Left lung (tissue), 14 donors: ENCODE results near the gene TMEM167B. TPM values are rescaled to one million over a fixed set of nuclear protein-coding genes. Genes with fewer than 3 reads are reported as not detected.

Source experiments
- ATAC-seq: fragments of 200-7000 bp; cut with Tn5 transposase; one replicate; pipeline ENCODE4 v1.9.1; 2020; ENCODE audit warnings: moderate library complexity
- DNase-seq, 4 donors: peaks; one replicate each; pipeline ENCODE4 v3.0.0-alpha.2; 2013 to 2020
- H3K27ac ChIP-seq, 2 donors: fragments of 200-600 bp; sonication (generic) in 1 of 2; one replicate each; pipeline versions ENCODE4 v1.5.0 to v1.8.0; 2020 to 2021
- H3K27me3 ChIP-seq, 2 donors: fragments of 200-600 bp; sonication (generic) in 1 of 2; one replicate each; pipeline versions ENCODE4 v1.5.0 to v1.8.0; 2020 to 2021
- H3K36me3 ChIP-seq, 2 donors: fragments of 200-600 bp; sonication (generic) in 1 of 2; one replicate each; pipeline versions ENCODE4 v1.5.0 to v1.8.0; 2020 to 2021
- H3K4me1 ChIP-seq, 2 donors: fragments of 200-600 bp; one replicate each; pipeline ENCODE4 v1.8.0; 2021
- H3K4me3 ChIP-seq, 2 donors: fragments of 200-600 bp; sonication (generic) in 1 of 2; one replicate each; pipeline versions ENCODE4 v1.5.0 to v1.8.0; 2020 to 2021; ENCODE audit warnings: mild to moderate bottlenecking in 1 of 2
- H3K9me3 ChIP-seq, 2 donors: fragments of 200-600 bp; sonication (generic) in 1 of 2; one replicate each; pipeline versions ENCODE4 v1.5.0 to v1.8.0; 2020 to 2021
- CTCF ChIP-seq, 2 donors: fragments of 200-600 bp; sonication (generic) in 1 of 2; IDR thresholded peaks; one replicate each; pipeline versions ENCODE4 v1.5.0 to v1.8.0; 2021; ENCODE audit warnings: antibody characterized with exemption in 2 of 2
- intact Hi-C, 2 donors: fragments of 100-400 bp; cut with DNase I; formaldehyde crosslinking; loops; one replicate each; pipeline versions ENCODE4 v1.11.2 to v1.14.2; 2022
- long read RNA-seq, 12 donors: library from polyadenylated mRNA in 2 of 12; unstranded in 2 of 12; transcript quantifications; one replicate each; pipeline ENCODE4 v2.0.0 and lab custom pipeline, GENCODE V29; 2019 to 2026
- polyA plus RNA-seq, 6 donors: library from polyadenylated mRNA; unstranded; fragments of 120-200 nt; gene quantifications; one replicate each; pipeline ENCODE4 v1.2.1, GENCODE V29; 2013; ENCODE audit not compliant: insufficient read length in 6 of 6
- total RNA-seq, 2 donors: library from RNA; stranded (reverse); fragmentation: NEBNext Ultra II Directional; extraction: Animal tissue kit (Norgen Biotek cat#: 25700); gene quantifications; one replicate each; pipeline ENCODE4 v1.2.1, GENCODE V29; 2021
- donor health status: DM: no; HTN: yes; CAD: no.
- donor health status: DM: no; HTN: no; CAD: no.

TMEM167B gene
- total RNA-seq, result 10 to 100 TPM; 38.0 to 40.7 TPM
- polyA plus RNA-seq, result 10 to 100 TPM; 33.5 to 47.2 (median 43.2) TPM
- long read RNA-seq, donor 1, transcript TMEM167B-201 (3 exons, 3,730 nt), result major isoform, 11 of 13 reads
- long read RNA-seq, donor 1, partial matches to known transcripts, result 0 of 13 reads
- long read RNA-seq, donor 1, other reads (novel, unspliced or antisense), result 0 of 13 reads
- long read RNA-seq, donor 2, transcript TMEM167B-201 (3 exons, 3,730 nt), result major isoform, 13 of 13 reads
- long read RNA-seq, donor 2, partial matches to known transcripts, result 0 of 13 reads
- long read RNA-seq, donor 2, other reads (novel, unspliced or antisense), result 0 of 13 reads
- long read RNA-seq, donor 3, transcript TMEM167B-201 (3 exons, 3,730 nt), result major isoform, 8 of 10 reads
- long read RNA-seq, donor 3, partial matches to known transcripts, result 0 of 10 reads
- long read RNA-seq, donor 3, other reads (novel, unspliced or antisense), result 0 of 10 reads
- long read RNA-seq, donor 4, transcript TMEM167B-201 (3 exons, 3,730 nt), result major isoform, 7 of 8 reads
- long read RNA-seq, donor 4, partial matches to known transcripts, result 0 of 8 reads
- long read RNA-seq, donor 4, other reads (novel, unspliced or antisense), result 1 of 8 reads
- long read RNA-seq, donor 5, transcript TMEM167B-201 (3 exons, 3,730 nt), result major isoform, 14 of 18 reads
- long read RNA-seq, donor 5, partial matches to known transcripts, result 0 of 18 reads
- long read RNA-seq, donor 5, other reads (novel, unspliced or antisense), result 0 of 18 reads
- long read RNA-seq, donor 6, transcript TMEM167B-201 (3 exons, 3,730 nt), result major isoform, 11 of 23 reads
- long read RNA-seq, donor 6, partial matches to known transcripts, result 11 of 23 reads
- long read RNA-seq, donor 6, other reads (novel, unspliced or antisense), result 0 of 23 reads
- long read RNA-seq, donor 7, transcript TMEM167B-201 (3 exons, 3,730 nt), result major isoform, 12 of 13 reads
- long read RNA-seq, donor 7, partial matches to known transcripts, result 0 of 13 reads
- long read RNA-seq, donor 7, other reads (novel, unspliced or antisense), result 0 of 13 reads
- long read RNA-seq, donor 8, transcript TMEM167B-201 (3 exons, 3,730 nt), result major isoform, 11 of 13 reads
- long read RNA-seq, donor 8, partial matches to known transcripts, result 0 of 13 reads
- long read RNA-seq, donor 8, other reads (novel, unspliced or antisense), result 0 of 13 reads
- long read RNA-seq, donor 9, result 0 reads
- long read RNA-seq, donor 10, transcript TMEM167B-201 (3 exons, 3,730 nt), result major isoform, 12 of 13 reads
- long read RNA-seq, donor 10, partial matches to known transcripts, result 0 of 13 reads
- long read RNA-seq, donor 10, other reads (novel, unspliced or antisense), result 0 of 13 reads
- long read RNA-seq, donor 11, transcript TMEM167B-201 (3 exons, 3,730 nt), result major isoform, 20 of 47 reads
- long read RNA-seq, donor 11, transcript TMEM167B-202 (2 exons, 964 nt), result minor isoform, 5 of 47 reads
- long read RNA-seq, donor 11, partial matches to known transcripts, result 22 of 47 reads
- long read RNA-seq, donor 11, other reads (novel, unspliced or antisense), result 0 of 47 reads
- long read RNA-seq, donor 12, transcript TMEM167B-201 (3 exons, 3,730 nt), result major isoform, 12 of 13 reads
- long read RNA-seq, donor 12, partial matches to known transcripts, result 0 of 13 reads
- long read RNA-seq, donor 12, other reads (novel, unspliced or antisense), result 0 of 13 reads

- H3K4me1 ChIP-seq, result peaks cover 0 to 55% of the 10 kb centered on the region in 2 donors
- H3K36me3 ChIP-seq, result peaks cover 0 to 25% of the 10 kb centered on the region in 2 donors
- H3K9me3 ChIP-seq, result no peaks in the 10 kb centered on the region
- no peaks in the 10 kb centered on the region for H3K27me3 ChIP-seq
- DNase-seq (peak; percentile 90 to 96 (median 95)), ATAC-seq (peak; percentile 96)
- peak within 1 kb of the TSS; percentile 96 to 99 for H3K27ac ChIP-seq
- peak within 1 kb of the TSS; percentile 74 to 90 for H3K4me3 ChIP-seq
- TF ChIP-seq CTCF (IDR thresholded peaks at IDR 0.05), result no peak
- intact Hi-C loops, result no loop called here
These were observed at the start of gene TMEM167B for GRCh38 chr1:109090196-109091077. TMEM167B (plus strand) TSS chr1:109090764; CDS start chr1:109090873, 109 bp downstream.

- Histone ChIP-seq H3K36me3 (no peaks in the 10 kb centered on the region), H3K9me3 (no peaks in the 10 kb centered on the region), H3K27me3 (no peaks in the 10 kb centered on the region), H3K4me1 (peaks cover 7 to 16% of the 10 kb centered on the region in 2 donors), H3K4me3 (peak overlapping the region; percentile 70 to 78), H3K27ac (peak overlapping the region; percentile 68 to 88)
- TF ChIP-seq CTCF (IDR thresholded peaks at IDR 0.05), result no peak
- DNase-seq (peak; percentile 15 to 87 (median 32)), ATAC-seq (peak; percentile 42)
- intact Hi-C loops, result no loop called here
These were observed 49.5 kb upstream of the TMEM167B start for GRCh38 chr1:109040989-109041620.

GRCh38 chr1:109041621-109042468, 48.7 kb upstream of the TMEM167B start, which contains the start of gene WDR47:
WDR47 (minus strand) TSS chr1:109042102; CDS start chr1:109023512, 18,590 bp downstream.
- DNase-seq (peak; percentile 85 to 99 (median 96)), ATAC-seq (peak; percentile 99)
- peaks cover 7 to 16% of the 10 kb centered on the region in 2 donors for H3K4me1 ChIP-seq
- no peak for TF ChIP-seq CTCF (IDR thresholded peaks at IDR 0.05)
- no peaks in the 10 kb centered on the region for H3K36me3 ChIP-seq
- no peaks in the 10 kb centered on the region for H3K27me3 ChIP-seq
- intact Hi-C loops, result no loop called here
- peak within 1 kb of the TSS; percentile 68 to 88 for H3K27ac ChIP-seq
- no peaks in the 10 kb centered on the region for H3K9me3 ChIP-seq
- H3K4me3 ChIP-seq, result peak within 1 kb of the TSS; percentile 70 to 78
